ENCODE results near the gene TMEM144. TPM values are rescaled to one million over a fixed set of nuclear protein-coding genes. Genes with fewer than 3 reads are reported as not detected.

TMEM144 gene
- total and polyA plus RNA-seq, 9 donors, result 5.4 to 14.9 (median 8.4) TPM

DNA sequence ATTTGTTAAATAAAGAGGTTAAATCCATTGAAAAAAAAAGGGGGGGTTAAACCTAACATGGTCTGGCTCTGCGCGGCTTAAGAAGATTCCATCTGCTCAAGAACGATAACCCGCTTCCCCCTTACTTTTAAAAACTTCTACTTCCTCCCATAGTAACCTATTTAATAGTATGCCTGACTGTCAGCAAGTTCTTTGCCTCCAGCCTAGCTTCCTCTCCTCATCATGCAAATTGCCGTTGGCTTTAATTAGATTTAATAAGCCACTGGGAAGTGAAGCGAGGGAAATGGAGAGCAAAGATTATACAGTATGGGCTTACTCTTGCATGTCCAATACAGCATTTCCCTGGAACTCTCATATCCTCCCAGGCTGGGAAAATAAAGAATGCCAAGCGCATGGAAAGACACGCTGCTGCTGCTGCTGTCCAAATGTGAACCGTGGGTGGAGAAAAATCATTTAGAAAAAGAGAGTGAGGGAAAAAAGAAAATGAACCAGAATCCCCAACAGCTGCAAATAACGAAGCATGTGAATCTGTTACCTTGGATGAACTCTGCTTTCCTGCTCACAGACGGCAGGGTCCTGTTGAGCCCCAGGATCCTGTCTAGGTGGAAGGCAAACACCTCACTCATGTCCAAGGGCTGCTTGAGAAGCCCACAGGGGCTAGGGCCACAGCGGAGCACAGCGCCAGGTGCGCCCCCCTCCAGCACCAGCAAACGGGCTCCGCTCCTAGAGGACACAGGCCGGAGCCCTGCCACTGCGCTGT is 40.2 kb upstream of the TMEM144 start:
- H3K4me1 ChIP-seq (ENCODE audit: insufficient read depth), result peaks cover 6% of the 10 kb centered on the region

DNA sequence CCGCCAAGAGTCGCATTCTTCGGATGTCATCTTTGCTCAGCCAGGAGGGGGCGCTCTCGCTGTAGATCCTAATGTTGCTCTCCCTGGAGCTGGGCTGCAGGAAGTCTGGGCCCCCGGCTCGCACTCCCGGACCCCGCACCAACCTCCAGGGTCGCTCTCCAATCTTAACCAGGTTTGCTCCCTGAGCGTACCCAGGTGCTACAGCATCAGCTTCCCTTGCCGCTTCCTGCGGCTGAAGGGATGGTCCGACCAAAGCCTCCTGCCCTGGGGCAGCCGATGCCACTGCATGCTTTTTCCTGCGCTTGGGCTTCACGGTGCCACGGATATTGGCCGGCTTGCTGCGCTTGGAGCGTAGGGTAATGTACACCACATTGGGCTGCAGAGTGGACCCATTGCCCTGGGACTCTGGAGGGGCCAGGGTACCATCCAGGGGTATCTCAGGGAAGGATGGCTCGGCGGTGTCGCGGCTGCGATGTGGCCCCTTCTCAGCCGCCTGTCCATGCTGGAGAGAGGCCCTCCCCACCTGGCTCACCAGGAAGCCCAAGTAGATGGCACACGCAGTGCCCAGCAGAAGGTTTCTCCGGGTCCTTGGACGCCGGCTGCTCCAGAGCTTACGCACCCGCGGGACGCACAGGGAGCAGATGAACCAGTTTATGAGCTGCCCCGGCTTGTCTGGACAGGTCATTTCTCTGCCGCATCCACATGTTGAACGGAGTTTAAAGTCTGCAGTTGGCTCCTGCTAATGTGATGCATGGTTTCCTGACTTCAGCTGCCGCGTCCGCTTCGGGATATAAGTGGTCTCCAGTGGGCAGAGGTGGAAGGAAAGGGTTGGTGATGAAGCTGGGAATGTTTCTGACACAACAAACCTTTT is 39.4 kb upstream of the TMEM144 start:
- H3K9me3 ChIP-seq, result no peaks in the 10 kb centered on the region
- DNase-seq, result peak; percentile 76 to 88 (median 84)
- H3K27me3 ChIP-seq, result no peaks in the 10 kb centered on the region
- 1 to 9% (median 3%) methylated on average over 32 to 42 of the region's 42 CpGs for WGBS, 3 donors
- peak overlapping the region; percentile 81 to 84 for H3K27ac ChIP-seq
- TF ChIP-seq POLR2A (IDR thresholded peaks at IDR 0.05) (peak; percentile 12), EP300 (IDR thresholded peaks at IDR 0.05) (no peak)
- TF ChIP-seq, protein P1, sequence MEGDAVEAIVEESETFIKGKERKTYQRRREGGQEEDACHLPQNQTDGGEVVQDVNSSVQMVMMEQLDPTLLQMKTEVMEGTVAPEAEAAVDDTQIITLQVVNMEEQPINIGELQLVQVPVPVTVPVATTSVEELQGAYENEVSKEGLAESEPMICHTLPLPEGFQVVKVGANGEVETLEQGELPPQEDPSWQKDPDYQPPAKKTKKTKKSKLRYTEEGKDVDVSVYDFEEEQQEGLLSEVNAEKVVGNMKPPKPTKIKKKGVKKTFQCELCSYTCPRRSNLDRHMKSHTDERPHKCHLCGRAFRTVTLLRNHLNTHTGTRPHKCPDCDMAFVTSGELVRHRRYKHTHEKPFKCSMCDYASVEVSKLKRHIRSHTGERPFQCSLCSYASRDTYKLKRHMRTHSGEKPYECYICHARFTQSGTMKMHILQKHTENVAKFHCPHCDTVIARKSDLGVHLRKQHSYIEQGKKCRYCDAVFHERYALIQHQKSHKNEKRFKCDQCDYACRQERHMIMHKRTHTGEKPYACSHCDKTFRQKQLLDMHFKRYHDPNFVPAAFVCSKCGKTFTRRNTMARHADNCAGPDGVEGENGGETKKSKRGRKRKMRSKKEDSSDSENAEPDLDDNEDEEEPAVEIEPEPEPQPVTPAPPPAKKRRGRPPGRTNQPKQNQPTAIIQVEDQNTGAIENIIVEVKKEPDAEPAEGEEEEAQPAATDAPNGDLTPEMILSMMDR (IDR thresholded peaks at IDR 0.05), result peak; percentile 76 to 90 (median 80)
- peaks cover 6% of the 10 kb centered on the region for H3K4me1 ChIP-seq (ENCODE audit: insufficient read depth)
- intact Hi-C loops (cut with DNase I), result loop anchor here (2.0 to 5.0 kb wide), 4 partner anchors 81 to 179 kb away; no protein-coding TSS in a partner anchor
- peak overlapping the region; percentile 61 for H3K4me3 ChIP-seq
- no peaks in the 10 kb centered on the region for H3K36me3 ChIP-seq

More for the DNA sequence above, 40.2 kb upstream of the TMEM144 start:
- no peak for DNase-seq
- intact Hi-C loops (cut with DNase I), result loop anchor here (2.0 to 10.0 kb wide), 6 partner anchors 75 to 178 kb away; no protein-coding TSS in a partner anchor
- TF ChIP-seq EP300 (IDR thresholded peaks at IDR 0.05) (peak; percentile 9), POLR2A (IDR thresholded peaks at IDR 0.05) (no peak)
- Histone ChIP-seq H3K36me3 (no peaks in the 10 kb centered on the region), H3K9me3 (no peaks in the 10 kb centered on the region), H3K27me3 (no peaks in the 10 kb centered on the region), H3K4me3 (peak overlapping the region; percentile 61), H3K27ac (peak overlapping the region; percentile 81 to 84)
- WGBS, 3 donors, result 1 to 7% (median 2%) methylated on average over 17 to 18 of the region's 18 CpGs

DNA sequence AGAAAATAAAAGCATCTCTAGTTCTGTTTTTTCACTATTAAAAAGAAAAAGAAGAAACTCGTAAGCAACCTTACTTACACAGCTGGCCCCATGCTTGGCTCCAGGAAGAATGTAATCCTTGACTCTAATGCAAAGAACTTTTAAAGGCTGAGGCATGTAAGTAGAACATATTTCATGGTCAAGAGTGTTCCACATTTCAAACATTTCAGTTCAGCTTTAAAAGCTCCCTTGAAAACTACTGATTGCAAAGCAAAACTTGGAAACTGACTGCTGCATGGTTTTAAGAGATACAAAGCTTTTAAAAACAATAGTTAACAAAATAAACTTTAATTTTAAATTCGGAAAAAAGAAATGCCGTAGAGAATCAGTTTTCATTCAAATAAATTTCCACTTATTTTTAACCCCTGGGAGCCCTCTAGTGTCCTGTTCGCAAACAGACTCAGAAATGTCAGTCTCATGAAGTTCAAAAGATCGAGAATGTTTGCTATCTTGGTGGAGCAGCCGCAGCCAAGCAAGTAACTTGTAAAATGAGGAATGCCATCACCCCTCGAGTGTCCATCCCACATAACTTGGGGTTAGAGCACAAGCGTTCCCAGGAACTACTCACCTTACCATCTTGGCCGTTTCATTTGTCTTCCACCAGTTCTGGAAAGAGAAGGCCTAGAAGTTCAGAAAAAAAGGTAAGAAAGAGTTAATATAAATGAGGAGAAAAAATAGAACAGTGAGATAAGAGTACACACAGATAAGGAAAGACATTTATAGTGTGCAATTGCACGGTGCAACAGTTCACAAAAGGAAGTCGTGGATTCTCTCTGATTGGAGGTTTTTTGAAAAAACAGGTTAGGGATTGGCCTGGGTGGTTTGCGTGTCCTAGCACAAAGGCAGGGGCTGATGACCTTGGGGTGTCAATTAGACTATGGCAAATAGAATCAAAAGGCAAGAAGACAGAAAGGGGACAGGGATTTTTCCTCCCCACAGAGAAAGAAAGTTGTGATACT is 37.7 kb upstream of the TMEM144 start, which contains the start of gene GASK1B:
Gene GASK1B, minus strand, starts transcription at position 765 of the 998 bp plus-strand sequence. CDS start 1,650 bp downstream, outside the sequence.
- Histone ChIP-seq H3K4me1 (ENCODE audit: insufficient read depth) (peaks cover 12% of the 10 kb centered on the region), H3K36me3 (no peaks in the 10 kb centered on the region), H3K27ac (peak within 1 kb of the TSS; percentile 39 to 81), H3K27me3 (no peaks in the 10 kb centered on the region), H3K9me3 (no peaks in the 10 kb centered on the region), H3K4me3 (peak within 1 kb of the TSS; percentile 61)
- intact Hi-C loops (cut with DNase I), result loop anchor here (5.0 kb wide), 3 partner anchors 80 to 180 kb away; no protein-coding TSS in a partner anchor
- WGBS, 3 donors, result 0 to 1% (median 1%) methylated on average over 12 of the region's 12 CpGs
- TF ChIP-seq, protein P1 (IDR thresholded peaks at IDR 0.05), result peak; percentile 13 to 67 (median 64)
- TF ChIP-seq POLR2A (IDR thresholded peaks at IDR 0.05), result peak; percentile 21
- TF ChIP-seq EP300 (IDR thresholded peaks at IDR 0.05), result no peak
- DNase-seq, result peak in 4 of 5 donors; percentile 37 to 70 (median 46)

DNA sequence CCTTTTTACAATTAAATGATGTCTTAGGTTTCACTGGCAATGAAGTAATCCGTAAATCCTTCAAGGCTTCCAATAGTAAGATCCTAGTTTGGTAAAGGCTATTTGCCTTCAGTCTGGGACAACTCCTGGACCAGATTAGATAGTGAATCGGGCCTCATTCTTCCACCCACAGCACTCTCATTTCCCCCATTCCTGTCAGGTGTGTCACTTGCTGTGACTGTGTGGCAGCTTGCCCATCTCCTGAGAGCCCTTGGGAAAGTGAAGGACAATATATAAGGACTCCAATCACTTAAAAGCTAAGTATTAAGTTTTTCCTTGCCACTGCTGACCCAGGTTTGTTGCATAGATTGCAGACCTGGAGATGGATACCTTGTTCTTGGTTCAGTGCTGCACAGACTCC is 34.2 kb upstream of the TMEM144 start:
- WGBS, 3 donors, result 55 to 65% (median 61%) methylated on average over 2 of the region's 2 CpGs
- TF ChIP-seq POLR2A (IDR thresholded peaks at IDR 0.05) (no peak), EP300 (IDR thresholded peaks at IDR 0.05) (no peak)
- TF ChIP-seq, protein P1 (IDR thresholded peaks at IDR 0.05), result no peak
- no peak overlapping the region for H3K4me3 ChIP-seq
- no peaks in the 10 kb centered on the region for H3K27me3 ChIP-seq
- intact Hi-C loops (cut with DNase I), result no loop called here
- no peak overlapping the region for H3K27ac ChIP-seq
- no peaks in the 10 kb centered on the region for H3K9me3 ChIP-seq
- H3K36me3 ChIP-seq, result no peaks in the 10 kb centered on the region
- no peak for DNase-seq
- H3K4me1 ChIP-seq (ENCODE audit: insufficient read depth), result peaks cover 12% of the 10 kb centered on the region

Data from ovary (tissue), 9 donors.